Measurements from ENCODE around the gene ALG3. TPM values are rescaled to one million over a fixed set of nuclear protein-coding genes. Genes with fewer than 3 reads are reported as not detected.

ALG3 gene
- polyA plus RNA-seq, 1 experiment, result 35.6 TPM

- Histone ChIP-seq H3K27me3 (ENCODE audit: control insufficient read depth, insufficient read depth, low read length) (peaks cover 14% of the 10 kb centered on the region), H3K9me3 (ENCODE audit: control insufficient read depth, insufficient read depth, low read length) (no peaks in the 10 kb centered on the region), H3K27ac (ENCODE audit: low read depth, low read length) (no peak overlapping the region), H3K4me3 (ENCODE audit: low read depth, low read length) (no peak overlapping the region)
- no peak for TF ChIP-seq CTCF (IDR thresholded peaks at IDR 0.05; ENCODE audit: low read depth, low read length)
- no peak for DNase-seq (ENCODE audit: low read depth, low spot score)
- POLR2A ChIA-PET, result no interaction called here
- CTCF ChIA-PET, result interaction anchor here (0.6 to 2.7 kb wide), 4 partner anchors 65 to 406 kb away, joined by 3 to 31 read pairs (median 4); partner anchors contain the start of gene PARL
Observed at GRCh38 chr3:184291044-184291737, 42.4 kb upstream of the ALG3 start.

GRCh38 chr3:184290331-184290730, 41.6 kb upstream of the ALG3 start:
- POLR2A ChIA-PET, result no interaction called here
- no peak overlapping the region for H3K27ac ChIP-seq (ENCODE audit: low read depth, low read length)
- no peak for TF ChIP-seq CTCF (IDR thresholded peaks at IDR 0.05; ENCODE audit: low read depth, low read length)
- no peaks in the 10 kb centered on the region for H3K9me3 ChIP-seq (ENCODE audit: control insufficient read depth, insufficient read depth, low read length)
- DNase-seq (ENCODE audit: low read depth, low spot score), result no peak
- no peak overlapping the region for H3K4me3 ChIP-seq (ENCODE audit: low read depth, low read length)
- CTCF ChIA-PET, result interaction anchor here (0.9 to 2.7 kb wide), 2 partner anchors 64 to 394 kb away, joined by 4 to 31 read pairs; no protein-coding TSS in a partner anchor
- peaks cover 16% of the 10 kb centered on the region for H3K27me3 ChIP-seq (ENCODE audit: control insufficient read depth, insufficient read depth, low read length)

- ChIA-PET POLR2A (no interaction called here), CTCF (interaction anchor here (0.6 to 2.7 kb wide), 19 partner anchors 9 to 393 kb away, joined by 3 to 31 read pairs (median 3); partner anchors contain the start of gene EEF1AKMT4)
- H3K27ac ChIP-seq (ENCODE audit: low read depth, low read length), result no peak overlapping the region
- no peaks in the 10 kb centered on the region for H3K9me3 ChIP-seq (ENCODE audit: control insufficient read depth, insufficient read depth, low read length)
- H3K27me3 ChIP-seq (ENCODE audit: control insufficient read depth, insufficient read depth, low read length), result peaks cover 12% of the 10 kb centered on the region
- no peak overlapping the region for H3K4me3 ChIP-seq (ENCODE audit: low read depth, low read length)
- peak; percentile 71 for TF ChIP-seq CTCF (IDR thresholded peaks at IDR 0.05; ENCODE audit: low read depth, low read length)
- no peak for DNase-seq (ENCODE audit: low read depth, low spot score)
Observed at GRCh38 chr3:184289426-184289938, 40.7 kb upstream of the ALG3 start.

GRCh38 chr3:184284696-184285095, 35.9 kb upstream of the ALG3 start:
- Histone ChIP-seq H3K27ac (ENCODE audit: low read depth, low read length) (no peak overlapping the region), H3K9me3 (ENCODE audit: control insufficient read depth, insufficient read depth, low read length) (no peaks in the 10 kb centered on the region; the same call in 1 of the 2 replicates), H3K27me3 (ENCODE audit: control insufficient read depth, insufficient read depth, low read length) (peaks cover 15% of the 10 kb centered on the region), H3K4me3 (ENCODE audit: low read depth, low read length) (no peak overlapping the region)
- POLR2A ChIA-PET, result no interaction called here
- CTCF ChIA-PET, result interaction anchor here (1.0 kb wide), 1 partner anchor 389 kb away, joined by 4 read pairs; no protein-coding TSS in a partner anchor
- peak; percentile 43 for TF ChIP-seq CTCF (IDR thresholded peaks at IDR 0.05; ENCODE audit: low read depth, low read length)
- no peak for DNase-seq (ENCODE audit: low read depth, low spot score)

GRCh38 chr3:184283681-184284080, 34.9 kb upstream of the ALG3 start:
- POLR2A ChIA-PET, result interaction anchor here (0.6 kb wide), 1 partner anchor 104 kb away, joined by 4 read pairs; no protein-coding TSS in a partner anchor
- Histone ChIP-seq H3K4me3 (ENCODE audit: low read depth, low read length) (no peak overlapping the region), H3K27ac (ENCODE audit: low read depth, low read length) (no peak overlapping the region), H3K9me3 (ENCODE audit: control insufficient read depth, insufficient read depth, low read length) (no peaks in the 10 kb centered on the region; the same call in 1 of the 2 replicates), H3K27me3 (ENCODE audit: control insufficient read depth, insufficient read depth, low read length) (peaks cover 18% of the 10 kb centered on the region)
- no peak for TF ChIP-seq CTCF (IDR thresholded peaks at IDR 0.05; ENCODE audit: low read depth, low read length)
- DNase-seq (ENCODE audit: low read depth, low spot score), result no peak
- CTCF ChIA-PET, result interaction anchor here (0.6 to 1.0 kb wide), 2 partner anchors 34 to 381 kb away, joined by 4 to 5 read pairs; no protein-coding TSS in a partner anchor
